Spinal cord (tissue), 10 donors: Measurements from ENCODE around the gene PCYOX1L. TPM values are rescaled to one million over a fixed set of nuclear protein-coding genes. Genes with fewer than 3 reads are reported as not detected.

Source experiments
- DNase-seq, 6 donors: peaks; one replicate each; pipeline versions ENCODE4 v3.0.0 to v3.0.0-alpha.2; 2013 to 2015; ENCODE audit warnings: low spot score in 6 of 6, low read depth in 4 of 6
- H3K27ac ChIP-seq: one replicate; pipeline ENCODE4 v1.5.1; 2013; ENCODE audit warnings: low read depth, low read length, control low read depth
- H3K27me3 ChIP-seq: one replicate; pipeline ENCODE4 v1.6.1; 2013; ENCODE audit warnings: low read length; ENCODE audit not compliant: control insufficient read depth, insufficient read depth
- H3K36me3 ChIP-seq: one replicate; pipeline ENCODE4 v1.6.1; 2013; ENCODE audit warnings: low read length; ENCODE audit not compliant: control insufficient read depth, insufficient read depth
- H3K4me1 ChIP-seq: one replicate; pipeline ENCODE4 v1.6.1; 2013; ENCODE audit warnings: low read length; ENCODE audit not compliant: control insufficient read depth, insufficient read depth
- H3K4me3 ChIP-seq: one replicate; pipeline ENCODE4 v1.5.1; 2013; ENCODE audit warnings: low read depth, low read length, control low read depth
- H3K9me3 ChIP-seq: one replicate; pipeline ENCODE4 v1.6.1; 2013; ENCODE audit warnings: low read length; ENCODE audit not compliant: control insufficient read depth, insufficient read depth
- WGBS: methylation state at CpG from one replicate; pipeline ENCODE4 v1.1.5; 2013; ENCODE audit warnings: missing lambda C conversion rate; ENCODE audit not compliant: insufficient coverage; 5-methylcytosine and 5-hydroxymethylcytosine counted together
- polyA plus RNA-seq, 2 donors: library from polyadenylated mRNA; unstranded; fragments of 120-200 nt; gene quantifications; one replicate each; pipeline ENCODE4 v1.2.1, GENCODE V29; 2013; ENCODE audit not compliant: insufficient read length in 2 of 2
- total RNA-seq, 2 donors: library from RNA; depleted of rRNA in 1 of 2; stranded (reverse); fragments of 120-200 nt in 1 of 2; fragments of >200 nt in 1 of 2; gene quantifications; one replicate each; pipeline versions ENCODE4 v1.2.3 to v1.2.4, GENCODE V29; 2013 to 2014
- donor health status: healthy.

PCYOX1L gene
- total and polyA plus RNA-seq, 4 donors, result 14.2 to 28.6 (median 21.2) TPM

DNA sequence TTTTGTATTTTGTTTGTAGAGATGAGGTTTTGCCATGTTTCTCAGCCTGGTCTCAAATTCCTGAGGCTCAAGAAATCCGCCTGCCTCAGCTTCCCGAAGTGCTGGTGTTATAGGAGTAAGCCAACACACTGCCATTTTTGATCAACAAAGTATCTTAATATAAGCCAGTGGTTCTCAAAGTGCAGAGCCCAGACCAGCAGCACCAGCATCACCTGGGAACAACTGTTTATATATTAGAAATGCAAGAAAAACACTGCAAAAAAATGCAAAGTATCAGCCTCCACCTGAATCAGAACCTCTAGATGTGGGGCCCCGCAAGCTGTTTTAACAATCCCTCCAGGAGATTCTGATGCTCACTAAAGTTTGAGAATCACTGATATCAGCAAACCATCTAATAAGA, 15.1 kb downstream of the PCYOX1L start:
- DNase-seq, result no peak
- Histone ChIP-seq H3K4me1 (peaks cover 8% of the 10 kb centered on the region), H3K36me3 (peaks cover 5% of the 10 kb centered on the region), H3K4me3 (no peak overlapping the region), H3K27me3 (no peaks in the 10 kb centered on the region), H3K9me3 (no peaks in the 10 kb centered on the region), H3K27ac (no peak overlapping the region)
- no CpG with 5 or more reads among the region's 3 CpGs for WGBS

DNA sequence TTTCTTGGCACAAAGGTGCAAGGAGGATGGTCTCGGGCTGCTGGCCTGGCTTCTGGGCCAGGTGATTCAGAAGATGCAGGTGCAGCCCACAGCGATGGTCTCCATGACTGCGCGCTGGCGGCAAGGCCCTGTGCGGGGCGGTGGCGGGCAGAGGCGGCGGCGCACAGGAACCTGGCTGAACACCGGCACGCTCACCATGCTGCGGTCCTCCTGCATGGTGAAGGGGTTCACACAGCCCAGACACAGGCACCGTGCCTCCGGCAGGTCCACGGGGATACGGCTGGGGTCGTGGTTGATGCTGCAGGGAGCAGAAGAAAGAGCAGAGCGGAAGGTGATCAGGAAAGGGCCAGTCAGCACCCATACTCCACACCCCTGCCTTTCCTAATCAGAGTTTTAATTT, 16.5 kb downstream of the PCYOX1L start:
- H3K27ac ChIP-seq, result no peak overlapping the region
- H3K27me3 ChIP-seq, result no peaks in the 10 kb centered on the region
- no peaks in the 10 kb centered on the region for H3K36me3 ChIP-seq
- no peaks in the 10 kb centered on the region for H3K9me3 ChIP-seq
- H3K4me3 ChIP-seq, result no peak overlapping the region
- WGBS, result 97% methylated on average over 19 of the region's 20 CpGs
- H3K4me1 ChIP-seq, result peaks cover 15% of the 10 kb centered on the region
- no peak for DNase-seq

DNA sequence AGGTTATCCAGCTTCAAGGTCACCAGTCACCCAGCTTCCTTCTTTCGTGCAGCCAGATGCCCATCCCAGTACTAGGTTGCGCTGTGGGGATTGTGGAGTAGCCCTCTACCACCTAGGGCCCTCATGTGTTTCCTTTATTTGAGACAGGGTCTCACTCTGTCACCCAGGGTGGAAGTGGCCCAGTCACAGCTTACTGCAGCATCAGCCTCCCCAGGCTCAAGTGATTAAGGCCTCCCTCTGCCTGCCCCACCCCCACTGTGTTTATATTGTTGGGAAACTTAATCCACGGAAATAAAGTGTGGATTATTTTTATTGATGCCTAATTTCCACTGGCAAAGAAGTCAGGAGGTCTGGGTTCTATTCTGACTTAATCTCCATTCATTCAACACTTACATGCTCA, 17.0 kb downstream of the PCYOX1L start:
- Histone ChIP-seq H3K9me3 (no peaks in the 10 kb centered on the region), H3K36me3 (no peaks in the 10 kb centered on the region), H3K27ac (no peak overlapping the region), H3K27me3 (no peaks in the 10 kb centered on the region), H3K4me1 (peaks cover 18% of the 10 kb centered on the region), H3K4me3 (no peak overlapping the region)
- no CpG with 5 or more reads among the region's 3 CpGs for WGBS
- no peak for DNase-seq

DNA sequence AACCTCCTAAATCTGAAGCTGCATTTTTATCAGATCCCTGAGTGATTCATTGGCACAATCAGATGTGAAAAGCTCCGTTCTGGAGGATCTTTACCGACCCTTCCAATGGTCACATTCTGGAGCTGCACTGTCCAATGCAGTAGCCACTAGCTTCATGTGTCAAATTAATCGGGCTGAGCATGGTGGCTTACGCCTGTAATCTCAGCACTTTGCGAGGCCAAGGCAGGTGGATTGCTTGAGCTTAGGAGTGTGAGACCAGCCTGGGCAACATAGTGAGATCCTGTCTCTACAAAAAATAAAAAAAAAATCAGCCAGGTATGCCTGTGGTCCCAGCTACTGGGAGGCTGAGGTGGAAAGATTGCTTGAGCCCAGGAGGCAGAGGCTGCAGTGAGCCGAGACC, 17.6 kb downstream of the PCYOX1L start:
- DNase-seq, result no peak
- H3K27me3 ChIP-seq, result no peaks in the 10 kb centered on the region
- 95% methylated on average over 6 of the region's 6 CpGs for WGBS
- no peak overlapping the region for H3K4me3 ChIP-seq
- peaks cover 18% of the 10 kb centered on the region for H3K4me1 ChIP-seq
- no peak overlapping the region for H3K27ac ChIP-seq
- H3K36me3 ChIP-seq, result no peaks in the 10 kb centered on the region
- no peaks in the 10 kb centered on the region for H3K9me3 ChIP-seq

DNA sequence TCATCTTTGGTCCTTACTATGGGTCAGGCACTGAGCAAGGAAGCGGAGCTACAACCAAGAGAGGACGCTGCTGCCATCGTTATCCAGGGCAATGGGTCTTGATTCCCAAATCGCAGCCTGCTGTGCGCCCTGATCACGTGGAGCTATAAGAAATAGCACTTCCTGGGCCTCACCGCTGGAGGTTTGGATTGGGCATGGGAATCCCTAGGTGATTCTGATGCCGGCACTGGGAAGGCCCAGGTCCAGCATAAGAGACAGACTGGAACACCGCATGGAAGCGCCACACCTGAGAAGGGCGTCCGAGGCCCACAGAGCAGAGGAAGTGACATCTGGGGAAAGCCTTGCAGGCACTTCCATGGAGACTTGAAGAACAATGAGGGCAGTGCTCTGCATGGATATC, 18.3 kb downstream of the PCYOX1L start:
- Histone ChIP-seq H3K36me3 (no peaks in the 10 kb centered on the region), H3K27me3 (no peaks in the 10 kb centered on the region), H3K4me3 (no peak overlapping the region), H3K27ac (no peak overlapping the region), H3K9me3 (no peaks in the 10 kb centered on the region), H3K4me1 (peaks cover 19% of the 10 kb centered on the region)
- WGBS, result 92% methylated on average over 12 of the region's 12 CpGs
- DNase-seq, result no peak

DNA sequence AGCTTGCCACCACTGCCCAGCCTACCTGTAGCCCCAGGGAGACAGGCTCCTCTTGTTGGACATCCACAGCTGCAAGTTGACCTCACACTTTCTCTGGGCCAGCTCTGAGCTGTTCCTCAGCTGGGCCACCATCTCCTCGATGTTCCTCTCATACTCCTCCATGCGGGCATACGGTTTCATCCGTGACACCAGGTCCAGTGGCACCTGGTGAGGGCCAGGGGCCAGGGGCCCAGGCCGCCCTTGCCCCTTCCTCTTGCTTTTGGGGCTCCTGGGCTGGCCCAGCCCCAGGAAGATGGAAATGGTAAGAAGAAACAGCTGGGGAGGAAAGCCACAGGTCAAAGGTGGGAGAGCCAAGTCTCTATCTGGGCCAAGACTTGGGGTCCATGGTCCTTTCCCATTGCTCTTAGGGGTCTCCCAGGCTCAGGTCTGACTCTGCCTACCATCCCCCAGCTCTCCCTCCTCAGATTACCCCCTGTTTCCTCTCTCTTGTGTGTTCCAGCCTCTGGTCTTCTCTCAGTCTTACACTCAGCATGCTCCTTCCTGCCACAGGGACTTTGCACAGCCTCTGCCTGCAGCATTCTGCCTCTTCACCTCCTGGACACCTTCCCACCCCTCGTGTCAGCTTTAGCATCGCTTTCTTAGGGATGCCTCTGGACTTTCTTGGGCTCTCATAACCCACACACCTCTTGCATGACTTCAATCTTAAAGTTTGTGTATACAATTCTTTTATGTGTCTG, 19.0 kb downstream of the PCYOX1L start:
- H3K27ac ChIP-seq, result no peak overlapping the region
- WGBS, result 98% methylated on average over 7 of the region's 7 CpGs
- H3K27me3 ChIP-seq, result no peaks in the 10 kb centered on the region
- H3K4me1 ChIP-seq, result peaks cover 21% of the 10 kb centered on the region
- DNase-seq, result no peak
- H3K9me3 ChIP-seq, result no peaks in the 10 kb centered on the region
- H3K36me3 ChIP-seq, result no peaks in the 10 kb centered on the region
- H3K4me3 ChIP-seq, result no peak overlapping the region

DNA sequence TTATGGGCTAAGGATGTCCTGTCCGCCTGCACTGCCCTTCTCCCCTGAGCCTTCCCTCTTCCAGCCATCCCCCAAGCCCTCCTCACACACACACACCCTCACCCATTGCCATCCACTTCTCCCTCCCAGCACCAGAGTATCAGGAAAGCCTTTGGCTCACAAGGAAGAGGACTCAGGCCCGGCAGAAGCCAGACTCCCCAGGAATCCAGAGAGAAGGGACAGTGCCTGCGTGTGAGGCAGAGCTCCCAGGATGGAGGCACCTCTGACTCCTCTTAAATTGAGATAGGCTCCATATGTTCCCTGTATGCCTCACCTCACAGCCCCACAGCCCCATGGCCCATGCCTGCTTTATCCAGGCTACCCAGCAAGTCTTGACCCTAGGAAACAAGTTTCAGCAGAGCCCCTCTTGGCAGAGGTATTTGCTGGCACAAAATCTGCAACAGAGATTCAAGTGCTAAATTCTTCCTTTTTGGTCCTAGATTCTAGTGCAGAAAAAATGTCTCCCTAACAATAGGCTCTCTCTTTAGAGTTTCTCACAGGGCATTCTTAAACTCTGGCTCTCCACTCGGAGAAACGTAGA, 20.5 kb downstream of the PCYOX1L start:
- Histone ChIP-seq H3K27ac (peak overlapping the region; percentile 67), H3K36me3 (no peaks in the 10 kb centered on the region), H3K4me3 (no peak overlapping the region), H3K4me1 (peaks cover 24% of the 10 kb centered on the region), H3K9me3 (no peaks in the 10 kb centered on the region), H3K27me3 (no peaks in the 10 kb centered on the region)
- 71% methylated on average over 2 of the region's 5 CpGs for WGBS
- DNase-seq, result peak in 1 of 6 donors; percentile 29

DNA sequence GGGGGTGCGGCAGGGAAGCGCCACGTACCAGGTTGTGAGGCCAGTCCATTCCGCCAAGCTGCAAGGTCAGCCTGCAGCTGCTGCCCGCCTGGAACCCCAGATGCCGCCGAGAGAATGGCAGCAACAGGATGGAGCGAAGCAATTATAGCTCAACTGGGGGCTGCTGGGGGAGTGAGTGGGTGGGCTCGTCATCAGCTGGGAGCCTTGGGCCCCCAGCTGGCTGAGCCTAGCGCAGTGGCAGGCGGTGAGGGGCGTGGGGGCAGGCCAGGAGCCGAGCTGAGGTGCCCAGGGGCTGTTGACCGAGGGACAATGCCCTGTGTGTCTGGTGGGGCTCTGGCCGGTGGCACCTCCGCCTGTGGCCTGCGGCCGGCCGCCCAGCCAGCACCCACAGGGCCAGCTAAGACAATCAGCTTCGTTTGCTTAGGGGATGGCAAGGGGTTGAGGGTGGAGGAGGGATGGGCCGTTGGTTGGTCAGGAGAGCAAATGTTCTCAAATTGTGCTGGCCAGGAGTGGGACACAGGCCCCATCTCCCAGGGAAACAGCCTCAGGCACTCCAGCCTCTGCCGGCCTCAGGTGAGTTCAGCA, 21.4 kb downstream of the PCYOX1L start, which contains the start of gene IL17B:
Gene IL17B (minus strand): TSS at position 116 of the 585 bp plus-strand sequence. CDS start 67 bp downstream, at position 49.
- WGBS, result 69% methylated on average over 22 of the region's 22 CpGs
- Histone ChIP-seq H3K4me1 (peaks cover 24% of the 10 kb centered on the region), H3K27ac (peak within 1 kb of the TSS; percentile 67)

DNA sequence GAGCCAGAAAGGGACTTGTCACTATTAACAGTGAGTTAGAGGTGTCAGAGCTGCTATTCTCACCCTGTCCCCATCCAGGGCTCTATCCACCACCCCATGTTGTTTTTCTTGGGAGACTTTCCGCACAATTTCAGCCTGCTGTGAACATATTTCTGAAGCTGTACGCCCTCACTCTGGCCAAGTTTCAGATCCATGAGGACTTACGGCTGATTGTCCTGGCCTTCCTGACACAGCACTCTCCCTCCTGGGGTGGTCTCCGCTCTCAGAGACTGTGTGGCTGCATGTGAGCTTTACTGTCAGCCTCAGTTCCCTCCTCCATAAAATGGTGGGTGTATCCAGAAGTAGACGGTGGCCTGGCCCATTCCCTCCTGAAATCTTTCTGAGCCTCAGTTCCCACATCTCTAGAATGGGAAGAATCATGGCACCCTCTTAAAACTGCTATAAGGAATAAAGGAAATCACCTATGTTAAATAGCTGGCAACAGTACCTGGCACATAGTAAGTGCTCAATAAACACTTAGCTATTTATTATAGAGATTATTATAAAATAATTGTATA, 22.1 kb downstream of the PCYOX1L start:
- Histone ChIP-seq H3K4me3 (no peak overlapping the region), H3K9me3 (no peaks in the 10 kb centered on the region), H3K36me3 (no peaks in the 10 kb centered on the region), H3K27me3 (no peaks in the 10 kb centered on the region), H3K27ac (peak overlapping the region; percentile 67), H3K4me1 (peaks cover 24% of the 10 kb centered on the region)
- peak in 1 of 6 donors; percentile 55 for DNase-seq
- WGBS, result 78% methylated on average over 3 of the region's 5 CpGs

More for the DNA sequence above, 21.4 kb downstream of the PCYOX1L start, which contains the start of gene IL17B:
- H3K27me3 ChIP-seq, result no peaks in the 10 kb centered on the region
- no peak for DNase-seq
- no peak within 1 kb of the TSS for H3K4me3 ChIP-seq
- H3K36me3 ChIP-seq, result no peaks in the 10 kb centered on the region
- H3K9me3 ChIP-seq, result no peaks in the 10 kb centered on the region
